CD4-positive, alpha-beta T cell treated with Interferon gamma for 1 hour (primary cell): ENCODE results near the gene ZBTB21.

Experiments used
- DNase-seq: peaks from one replicate; pipeline ENCODE4 v3.0.0-alpha.2; 2020

The ZBTB21 gene

DNA sequence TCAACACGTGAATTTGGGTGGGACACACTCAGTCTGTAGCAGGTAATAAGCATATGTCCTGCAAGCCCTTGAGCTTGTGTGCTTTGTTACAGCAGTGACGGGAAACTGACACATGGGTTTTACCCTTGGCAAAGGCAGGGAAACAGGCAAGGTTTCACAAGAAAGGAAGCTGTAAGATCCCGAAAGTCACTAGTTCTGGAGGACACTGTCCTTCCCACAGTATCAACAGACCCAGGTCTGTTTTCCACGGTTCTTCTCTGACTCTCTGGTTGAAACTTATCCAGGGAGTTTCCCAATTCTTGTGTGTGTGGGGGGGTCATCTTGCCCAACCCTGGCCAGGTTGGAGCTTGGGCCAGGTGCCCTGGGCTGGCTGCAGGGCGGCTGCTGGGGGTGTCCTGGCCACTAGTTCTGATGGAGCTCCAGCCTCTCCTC is 29.3 kb upstream of the ZBTB21 start:
- DNase-seq = no peak

GRCh38 chr21:42038826-42039425 is 28.8 kb upstream of the ZBTB21 start:
- DNase-seq = no peak

- no peak for DNase-seq
Measured at GRCh38 chr21:42038393-42038792, 28.2 kb upstream of the ZBTB21 start.

DNA sequence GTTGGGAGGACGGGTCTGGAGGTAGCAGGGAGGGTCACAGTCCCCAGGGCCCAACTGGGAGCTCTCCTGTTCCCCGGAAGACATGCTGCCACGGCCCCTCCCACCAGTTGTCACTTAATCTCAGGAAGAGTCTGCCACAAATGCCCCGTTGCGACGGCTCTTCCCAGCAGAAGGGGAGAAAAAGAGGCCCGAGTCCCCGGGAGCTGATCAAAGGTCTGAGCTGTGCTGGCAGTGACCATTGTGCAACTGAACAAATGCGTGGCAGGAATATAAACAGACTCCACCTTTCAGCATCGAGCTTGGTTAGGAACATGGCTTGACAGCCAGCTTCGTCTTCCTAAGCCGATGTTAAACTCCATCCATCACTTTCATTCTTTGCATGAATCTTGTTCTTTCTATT is 27.8 kb upstream of the ZBTB21 start:
- DNase-seq = no peak

DNA sequence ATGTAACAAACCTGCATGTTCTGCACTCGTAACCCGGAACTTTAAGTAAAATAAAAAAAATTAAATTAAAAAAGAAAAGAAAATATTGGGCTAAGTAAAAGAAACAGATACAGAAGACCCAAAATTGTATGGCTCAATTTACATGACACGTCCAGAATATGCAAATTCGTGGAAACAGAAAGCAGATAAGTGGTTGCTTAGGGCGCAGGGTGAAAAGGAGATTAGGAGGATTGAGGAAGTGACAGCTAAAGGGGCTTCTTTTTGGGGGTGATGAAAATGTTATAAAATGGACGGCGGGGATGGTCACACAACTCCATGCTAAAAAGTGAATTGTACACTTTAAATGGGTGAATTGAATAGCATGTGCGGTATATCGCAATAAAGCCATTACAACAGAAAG is 27.4 kb upstream of the ZBTB21 start:
- DNase-seq = no peak

DNA sequence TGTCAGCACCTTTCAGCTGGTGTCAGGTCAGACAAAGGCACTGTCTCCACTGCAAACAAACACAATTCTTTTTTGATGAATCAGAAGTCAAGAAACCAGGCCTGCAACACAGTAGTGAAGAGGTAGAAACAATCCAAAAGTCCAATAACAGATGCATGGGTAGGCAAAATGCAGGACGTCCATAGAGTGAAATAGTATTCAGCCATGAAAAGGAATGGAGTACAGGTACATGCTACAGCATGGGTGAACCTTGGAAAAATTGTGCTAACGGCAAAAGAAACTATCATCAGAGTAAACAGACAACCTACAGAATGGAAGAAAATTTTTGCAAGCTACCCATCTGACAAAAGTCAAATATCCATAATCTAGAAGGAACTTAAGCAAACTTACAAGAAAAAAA is 26.2 kb upstream of the ZBTB21 start:
- DNase-seq = no peak

GRCh38 chr21:42032968-42033367 is 22.8 kb upstream of the ZBTB21 start:
- no peak for DNase-seq

DNA sequence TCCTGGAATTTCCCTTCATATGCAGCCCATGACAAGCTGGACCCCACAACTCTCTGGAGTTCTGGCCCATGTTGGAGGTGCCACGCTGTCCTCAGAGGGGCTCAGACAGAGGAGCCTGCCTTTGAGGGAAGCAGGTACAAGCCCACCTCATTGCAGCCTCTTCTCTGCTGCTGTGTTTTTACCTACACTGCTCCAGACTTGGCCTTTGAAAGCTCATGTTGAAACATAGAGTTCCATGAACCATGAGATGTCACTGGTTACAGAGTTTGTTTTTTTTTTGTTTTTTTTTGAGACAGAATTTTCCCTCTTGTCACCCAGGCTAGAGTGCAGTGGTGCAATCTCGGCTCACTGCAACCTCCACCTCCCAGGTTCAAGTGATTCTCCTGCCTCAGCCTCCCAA is 22.1 kb upstream of the ZBTB21 start:
- no peak for DNase-seq

DNA sequence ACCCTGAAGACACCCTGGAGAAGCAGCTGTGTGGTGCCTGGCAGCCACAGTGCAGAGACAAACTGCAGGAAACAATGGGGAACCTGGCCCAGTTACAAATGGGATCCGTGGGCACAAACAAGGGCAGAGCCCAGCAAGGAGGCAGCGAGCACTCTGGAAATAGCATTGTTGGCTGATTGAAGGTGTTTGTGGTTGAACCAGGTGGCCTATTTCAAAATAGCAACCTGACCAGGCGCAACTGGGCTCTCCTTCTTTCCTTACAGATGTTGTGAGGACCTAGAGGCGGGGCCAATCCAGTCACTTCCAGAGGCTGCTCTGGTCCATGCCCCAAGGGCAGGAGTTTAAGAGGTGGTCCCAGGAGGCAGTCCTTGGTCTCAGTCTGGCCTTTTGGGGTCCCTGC is 21.7 kb upstream of the ZBTB21 start:
- DNase-seq = no peak

DNA sequence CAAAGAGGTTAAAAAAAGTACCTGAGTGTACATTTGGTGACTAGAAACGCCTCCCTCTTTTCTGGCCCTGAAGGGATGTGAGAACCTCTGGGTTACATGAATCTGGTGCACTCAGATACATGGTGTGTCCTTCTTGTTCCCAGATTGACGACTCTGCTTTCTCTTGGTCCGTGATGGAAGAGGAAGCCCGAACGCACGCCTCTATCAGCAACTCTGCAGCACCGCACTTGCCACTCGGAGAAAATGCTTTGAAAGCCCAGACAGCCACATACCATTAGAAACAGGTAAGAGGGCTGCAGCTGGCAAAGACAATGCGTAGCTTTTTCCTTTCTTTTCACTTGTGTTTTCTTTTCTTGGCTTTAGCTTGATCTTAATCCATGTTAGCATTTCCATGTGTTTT is 21.1 kb upstream of the ZBTB21 start:
- no peak for DNase-seq

- DNase-seq = no peak
Measured at GRCh38 chr21:42030311-42030710, 20.2 kb upstream of the ZBTB21 start.

- no peak for DNase-seq
Measured at GRCh38 chr21:42028766-42029425, 18.7 kb upstream of the ZBTB21 start.

DNA sequence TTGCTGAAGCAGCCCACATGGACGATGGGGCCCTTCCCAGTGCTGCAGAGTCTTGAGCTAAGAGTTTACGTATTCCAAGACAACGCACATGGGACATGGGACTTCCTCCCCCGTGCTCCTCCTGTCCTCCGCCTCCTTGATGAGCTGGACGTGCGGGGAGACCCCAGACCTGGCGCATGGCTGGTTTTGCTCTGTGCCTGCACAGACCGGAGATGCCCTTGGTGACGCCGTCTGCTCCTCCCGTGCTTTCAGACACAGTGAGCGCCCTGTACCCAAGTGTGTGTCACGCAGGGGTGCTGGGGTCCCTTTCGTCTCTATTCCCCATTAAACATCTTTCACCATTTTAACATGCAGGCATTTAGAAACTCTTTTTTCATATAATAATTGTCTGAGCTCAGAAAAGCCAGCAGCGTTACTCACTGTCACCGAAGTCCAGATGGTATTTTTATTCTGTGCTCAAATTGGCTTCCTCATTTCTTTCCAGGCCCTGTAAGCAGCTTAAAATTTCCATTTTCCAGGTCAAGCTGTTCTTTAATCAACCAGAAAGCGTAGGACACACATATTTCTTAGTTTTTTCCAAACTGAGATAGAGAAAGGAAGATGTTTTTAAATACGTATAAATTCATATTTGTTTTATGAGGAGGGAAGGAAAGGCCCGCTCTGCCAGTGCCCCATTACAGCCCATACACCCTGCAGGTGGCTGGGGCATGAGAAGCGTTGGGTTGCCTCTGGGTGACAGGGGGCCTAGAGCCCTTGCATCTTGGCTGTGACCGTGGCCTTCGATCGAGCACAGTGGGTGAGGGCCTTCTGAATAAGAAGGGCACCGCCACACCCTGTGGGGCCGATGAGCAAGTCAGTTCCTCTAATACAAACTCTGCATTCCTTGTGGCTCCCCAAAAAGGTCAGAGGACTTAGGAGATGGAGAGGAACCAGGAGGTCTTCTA is 17.9 kb upstream of the ZBTB21 start:
- no peak for DNase-seq

DNA sequence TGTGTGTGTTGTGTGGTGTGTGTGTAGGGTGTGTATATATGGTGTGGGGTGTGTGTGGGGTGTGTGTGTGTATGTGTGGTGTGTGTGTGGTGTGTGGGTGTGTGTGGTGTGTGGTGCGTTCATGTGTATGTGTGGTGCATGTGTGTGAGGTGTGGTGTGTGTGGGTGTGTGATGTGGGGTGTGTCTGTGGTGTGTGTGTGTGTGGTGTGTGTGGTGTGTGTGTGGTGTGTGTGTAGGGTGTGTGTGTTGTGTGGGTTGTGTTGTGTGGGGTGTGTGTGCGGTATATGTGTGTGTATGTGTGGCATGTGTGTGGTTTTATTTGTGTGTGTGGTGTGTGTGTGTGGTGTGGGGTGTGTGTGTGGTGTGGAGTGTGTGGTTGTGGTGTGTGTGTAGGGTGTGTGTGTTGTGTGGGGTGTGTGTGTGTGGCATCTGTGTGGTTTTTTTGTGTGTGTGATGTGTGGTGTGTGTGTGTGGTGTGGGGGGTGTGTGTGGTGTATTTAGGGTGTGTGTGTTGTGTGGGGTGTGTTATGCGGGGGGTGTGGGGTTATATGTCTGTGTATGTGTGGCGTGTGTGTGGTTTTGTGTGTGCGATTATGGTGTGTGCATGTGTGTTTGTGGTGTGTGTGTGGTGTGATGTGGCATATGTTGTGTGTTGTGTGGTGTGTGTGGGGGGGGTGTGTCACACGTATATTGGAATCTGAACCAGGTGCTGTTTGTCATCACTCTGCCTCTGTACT is 17.1 kb upstream of the ZBTB21 start:
- DNase-seq = no peak

- DNase-seq = no peak
Measured at GRCh38 chr21:42026082-42026435, 15.9 kb upstream of the ZBTB21 start.

DNA sequence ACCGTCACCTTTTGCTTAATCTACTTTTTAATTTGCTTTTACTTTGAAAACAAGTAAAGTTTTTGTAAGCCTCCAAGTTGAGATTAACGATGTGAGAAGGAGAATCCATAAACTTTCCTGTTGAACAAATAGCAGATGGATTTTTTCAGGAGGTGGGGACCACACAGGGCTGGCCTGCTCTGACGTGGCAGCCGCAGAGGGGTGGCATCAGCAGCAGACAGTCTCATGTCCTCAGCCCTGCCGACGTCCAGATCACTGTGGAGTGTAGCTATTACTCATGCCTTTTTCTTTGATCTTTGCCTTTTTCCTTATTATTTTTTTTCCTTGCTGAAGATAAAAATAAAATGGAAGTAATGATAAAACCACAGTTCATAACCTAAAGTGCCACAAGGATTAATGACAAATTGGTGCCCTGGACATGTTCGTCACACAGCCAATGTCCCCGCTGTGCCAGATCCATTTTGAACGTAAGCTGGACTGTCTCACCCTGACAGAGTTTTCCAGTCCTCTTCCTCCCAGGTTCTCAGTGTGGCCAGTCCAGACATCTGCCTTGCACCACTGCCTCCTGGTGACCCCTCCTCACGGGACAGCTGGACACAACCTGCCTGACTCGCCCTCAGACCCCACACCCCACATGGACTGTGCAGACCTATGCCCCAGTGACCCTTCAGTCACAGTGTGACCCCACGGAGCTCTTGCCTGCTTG is 15.4 kb upstream of the ZBTB21 start:
- no peak for DNase-seq

- no peak for DNase-seq
Measured at GRCh38 chr21:42022906-42023305, 12.7 kb upstream of the ZBTB21 start.

DNA sequence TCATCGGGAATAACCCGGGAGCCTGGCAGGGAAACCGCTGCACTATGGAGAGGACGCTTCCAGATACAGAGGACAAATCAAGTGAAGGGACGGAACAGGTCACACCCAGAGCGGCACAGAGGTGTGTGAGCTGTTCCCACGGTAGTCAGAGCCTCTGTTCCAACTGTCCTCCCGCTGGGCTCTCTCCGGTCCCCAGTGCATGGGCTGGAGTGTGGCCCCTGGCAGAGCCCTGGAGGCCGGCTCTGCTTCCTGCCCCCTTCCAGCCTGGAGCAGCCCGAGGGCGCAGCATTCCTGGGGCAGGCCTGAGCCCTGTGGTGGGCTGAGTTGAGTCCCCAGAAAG is 11.9 kb upstream of the ZBTB21 start:
- no peak for DNase-seq

GRCh38 chr21:42021371-42022090 is 11.4 kb upstream of the ZBTB21 start:
- no peak for DNase-seq

- DNase-seq = no peak
Measured at GRCh38 chr21:42019706-42020105, 9.5 kb upstream of the ZBTB21 start.

DNA sequence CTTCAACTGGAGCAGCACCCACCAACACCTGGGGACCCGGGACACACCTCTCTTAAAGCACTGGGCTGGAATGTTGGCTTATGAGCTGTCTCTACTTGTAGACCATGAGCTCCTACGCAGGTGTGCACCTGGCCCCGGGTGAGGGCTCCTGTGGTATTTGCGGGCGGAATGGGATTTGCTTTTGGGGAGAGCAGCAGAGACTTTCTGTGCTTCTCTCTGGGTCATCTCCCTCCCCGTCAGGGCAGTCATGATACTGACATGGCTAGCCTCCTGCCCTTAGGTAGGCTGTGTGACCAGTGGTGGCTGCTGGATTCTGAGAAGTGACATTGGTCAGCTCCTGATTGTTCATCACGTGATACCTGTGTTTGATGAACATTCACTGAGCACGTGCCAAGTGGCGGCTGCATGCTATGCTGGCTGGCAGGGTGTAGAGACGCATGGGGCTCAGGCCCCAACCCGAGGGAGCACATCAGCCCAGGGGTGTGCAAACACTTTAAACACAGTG is 9.0 kb upstream of the ZBTB21 start:
- DNase-seq = no peak

DNA sequence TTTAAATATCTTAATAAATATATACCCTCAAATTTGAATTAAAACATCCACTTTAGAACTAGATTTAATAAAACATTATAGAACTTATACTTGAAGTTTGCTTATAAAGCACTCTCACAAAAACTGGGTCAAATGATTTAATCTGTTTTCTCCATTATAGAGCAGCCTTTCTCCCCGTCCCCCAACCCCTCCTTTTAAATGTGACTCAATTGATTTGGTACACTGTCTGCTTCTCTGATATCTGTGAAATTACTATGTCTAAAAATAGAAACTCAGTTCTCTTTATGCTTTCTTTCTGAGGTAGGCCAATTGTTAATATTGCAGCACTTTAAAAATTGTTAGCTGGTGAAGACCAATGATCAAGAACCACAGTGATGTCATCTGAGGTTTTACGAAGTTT is 6.9 kb upstream of the ZBTB21 start:
- no peak for DNase-seq
